ENCODE data around the gene DLGAP1. TPM values are rescaled to one million over a fixed set of nuclear protein-coding genes. Genes with fewer than 3 reads are reported as not detected.

DLGAP1 gene
- total RNA-seq, 1 experiment from 2014 or later, result not detected

GRCh38 chr18:3872641-3873040 is 582.5 kb downstream of the DLGAP1 start:
- no TSS peak for BruUV-seq (replicated peaks)
- Mint-ChIP-seq H3K36me3 (ENCODE audit: insufficient read depth, unreplicated experiment) (no peaks in the 10 kb centered on the region), H3K4me1 (ENCODE audit: insufficient read depth, unreplicated experiment) (no peaks in the 10 kb centered on the region), H3K27me3 (ENCODE audit: insufficient read depth, unreplicated experiment) (peaks cover 21% of the 10 kb centered on the region), H3K27ac (ENCODE audit: low read depth, unreplicated experiment) (no peak overlapping the region), H3K4me3 (ENCODE audit: unreplicated experiment) (no peak overlapping the region), H3K9me3 (ENCODE audit: unreplicated experiment) (no peaks in the 10 kb centered on the region)
- ChIA-PET CTCF (no interaction called here), POLR2A (no interaction called here)
- TF ChIP-seq, protein P1, sequence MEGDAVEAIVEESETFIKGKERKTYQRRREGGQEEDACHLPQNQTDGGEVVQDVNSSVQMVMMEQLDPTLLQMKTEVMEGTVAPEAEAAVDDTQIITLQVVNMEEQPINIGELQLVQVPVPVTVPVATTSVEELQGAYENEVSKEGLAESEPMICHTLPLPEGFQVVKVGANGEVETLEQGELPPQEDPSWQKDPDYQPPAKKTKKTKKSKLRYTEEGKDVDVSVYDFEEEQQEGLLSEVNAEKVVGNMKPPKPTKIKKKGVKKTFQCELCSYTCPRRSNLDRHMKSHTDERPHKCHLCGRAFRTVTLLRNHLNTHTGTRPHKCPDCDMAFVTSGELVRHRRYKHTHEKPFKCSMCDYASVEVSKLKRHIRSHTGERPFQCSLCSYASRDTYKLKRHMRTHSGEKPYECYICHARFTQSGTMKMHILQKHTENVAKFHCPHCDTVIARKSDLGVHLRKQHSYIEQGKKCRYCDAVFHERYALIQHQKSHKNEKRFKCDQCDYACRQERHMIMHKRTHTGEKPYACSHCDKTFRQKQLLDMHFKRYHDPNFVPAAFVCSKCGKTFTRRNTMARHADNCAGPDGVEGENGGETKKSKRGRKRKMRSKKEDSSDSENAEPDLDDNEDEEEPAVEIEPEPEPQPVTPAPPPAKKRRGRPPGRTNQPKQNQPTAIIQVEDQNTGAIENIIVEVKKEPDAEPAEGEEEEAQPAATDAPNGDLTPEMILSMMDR (IDR thresholded peaks at IDR 0.05; ENCODE audit: unreplicated experiment), result no peak
- DNase-seq (ENCODE audit: unreplicated experiment), result no peak
- intact Hi-C loops (cut with micrococcal nuclease), result loop anchor here (10.0 kb wide), 1 partner anchor 1182 kb away; no protein-coding TSS in a partner anchor

DNA sequence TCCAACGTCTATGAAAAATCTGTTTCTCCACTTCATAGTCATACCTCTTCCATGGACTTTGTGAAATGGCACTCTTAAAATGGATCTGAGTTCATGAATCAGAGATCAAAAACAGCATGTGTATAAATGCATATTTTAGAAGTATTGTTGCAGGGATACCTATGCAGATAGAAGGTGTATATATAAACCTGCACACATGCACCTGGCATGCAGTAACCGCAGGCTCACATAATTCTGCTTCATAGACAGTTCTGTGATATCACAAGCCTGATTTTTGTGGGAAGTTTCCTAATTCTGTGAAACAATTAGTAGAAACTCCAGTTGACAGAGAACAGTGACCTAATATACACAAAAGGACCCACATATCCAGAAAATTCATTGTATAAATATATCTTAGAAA is 583.4 kb downstream of the DLGAP1 start:
- CTCF ChIA-PET, result interaction anchor here (4.2 to 5.0 kb wide), 3 partner anchors 102 to 169 kb away, joined by 40 to 199 read pairs (median 99); no protein-coding TSS in a partner anchor
- BruUV-seq (replicated peaks), result no TSS peak
- Mint-ChIP-seq H3K36me3 (ENCODE audit: insufficient read depth, unreplicated experiment) (no peaks in the 10 kb centered on the region), H3K27ac (ENCODE audit: low read depth, unreplicated experiment) (no peak overlapping the region), H3K9me3 (ENCODE audit: unreplicated experiment) (no peaks in the 10 kb centered on the region), H3K4me1 (ENCODE audit: insufficient read depth, unreplicated experiment) (no peaks in the 10 kb centered on the region), H3K27me3 (ENCODE audit: insufficient read depth, unreplicated experiment) (peaks cover 21% of the 10 kb centered on the region), H3K4me3 (ENCODE audit: unreplicated experiment) (no peak overlapping the region)
- no peak for DNase-seq (ENCODE audit: unreplicated experiment)
- TF ChIP-seq, protein P1 (IDR thresholded peaks at IDR 0.05; ENCODE audit: unreplicated experiment), result no peak
- POLR2A ChIA-PET, result no interaction called here
- intact Hi-C loops (cut with micrococcal nuclease), result loop anchor here (10.0 kb wide), 1 partner anchor 1183 kb away; no protein-coding TSS in a partner anchor

DNA sequence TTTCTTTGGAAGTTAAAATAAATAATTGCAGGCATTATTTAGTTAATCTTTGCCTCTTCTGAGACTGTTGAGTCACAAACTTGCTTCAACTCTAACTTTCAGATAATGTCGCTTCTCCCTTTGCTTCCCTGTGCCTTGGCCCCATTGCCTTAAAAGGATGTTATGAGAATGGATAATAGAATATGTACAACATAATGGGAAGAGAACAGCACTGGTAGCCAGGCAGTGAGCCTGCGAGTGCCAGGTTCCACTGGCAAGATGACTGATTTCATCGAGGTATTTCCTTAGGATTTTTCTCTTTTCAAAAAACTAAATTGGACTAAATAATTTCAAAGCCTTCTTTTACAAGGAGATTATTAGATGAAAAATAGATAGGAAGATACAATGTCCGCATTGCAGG is 584.2 kb downstream of the DLGAP1 start:
- Mint-ChIP-seq H3K4me3 (ENCODE audit: unreplicated experiment) (no peak overlapping the region), H3K4me1 (ENCODE audit: insufficient read depth, unreplicated experiment) (no peaks in the 10 kb centered on the region), H3K9me3 (ENCODE audit: unreplicated experiment) (no peaks in the 10 kb centered on the region), H3K27ac (ENCODE audit: low read depth, unreplicated experiment) (no peak overlapping the region), H3K27me3 (ENCODE audit: insufficient read depth, unreplicated experiment) (peaks cover 21% of the 10 kb centered on the region), H3K36me3 (ENCODE audit: insufficient read depth, unreplicated experiment) (no peaks in the 10 kb centered on the region)
- intact Hi-C loops (cut with micrococcal nuclease), result loop anchor here (1.0 to 10.0 kb wide), 5 partner anchors 100 to 1184 kb away; no protein-coding TSS in a partner anchor
- CTCF ChIA-PET, result interaction anchor here (0.6 to 5.0 kb wide), 16 partner anchors 8 to 558 kb away, joined by 3 to 199 read pairs (median 10); no protein-coding TSS in a partner anchor
- BruUV-seq (replicated peaks), result no TSS peak
- no peak for DNase-seq (ENCODE audit: unreplicated experiment)
- TF ChIP-seq, protein P1 (IDR thresholded peaks at IDR 0.05; ENCODE audit: unreplicated experiment), result no peak
- POLR2A ChIA-PET, result interaction anchor here (0.7 to 2.2 kb wide), 2 partner anchors 99 to 754 kb away, joined by 3 to 9 read pairs; no protein-coding TSS in a partner anchor

GRCh38 chr18:3869848-3870247 is 585.3 kb downstream of the DLGAP1 start:
- Mint-ChIP-seq H3K36me3 (ENCODE audit: insufficient read depth, unreplicated experiment) (no peaks in the 10 kb centered on the region), H3K9me3 (ENCODE audit: unreplicated experiment) (no peaks in the 10 kb centered on the region), H3K4me1 (ENCODE audit: insufficient read depth, unreplicated experiment) (no peaks in the 10 kb centered on the region), H3K4me3 (ENCODE audit: unreplicated experiment) (no peak overlapping the region), H3K27ac (ENCODE audit: low read depth, unreplicated experiment) (no peak overlapping the region), H3K27me3 (ENCODE audit: insufficient read depth, unreplicated experiment) (peaks cover 21% of the 10 kb centered on the region)
- ChIA-PET CTCF (interaction anchor here (0.5 to 5.0 kb wide), 61 partner anchors 9 to 1883 kb away, joined by 3 to 199 read pairs (median 4); no protein-coding TSS in a partner anchor), POLR2A (interaction anchor here (0.7 to 2.2 kb wide), 4 partner anchors 98 to 418 kb away, joined by 3 to 9 read pairs (median 4); no protein-coding TSS in a partner anchor)
- peak; percentile 68 for DNase-seq (ENCODE audit: unreplicated experiment)
- BruUV-seq (replicated peaks), result no TSS peak
- intact Hi-C loops (cut with micrococcal nuclease), result loop anchor here (1.0 to 10.0 kb wide), 5 partner anchors 99 to 1185 kb away; no protein-coding TSS in a partner anchor
- TF ChIP-seq, protein P1 (IDR thresholded peaks at IDR 0.05; ENCODE audit: unreplicated experiment), result peak; percentile 65
